HG02884 (cell line): ENCODE data around the gene LCNL1.
"Not testable (repeated sequence)": the region's sequence is repeated elsewhere in the genome, so short reads cannot be mapped to it uniquely, and the experiment has no call there.

Experiments used
- ATAC-seq: cut with Tn5 transposase; IDR thresholded peaks from one replicate; pipeline ENCODE4 v1.9.1; 2021; ENCODE audit warnings: mild to moderate bottlenecking, moderate library complexity; ENCODE audit not compliant: unreplicated experiment

LCNL1 gene

GRCh38 chr9:136990242-136990911, 7.6 kb downstream of the LCNL1 start:
- ATAC-seq, result no peak

- peak; percentile 65 for ATAC-seq
Measured at GRCh38 chr9:136991993-136992818, 9.4 kb downstream of the LCNL1 start, which contains the start of gene PAXX. TSS of gene PAXX (plus strand) at chr9:136992422. CDS start at chr9:136992444, 22 bp downstream.

GRCh38 chr9:136992819-136993369, 10.1 kb downstream of the LCNL1 start:
- no peak for ATAC-seq

GRCh38 chr9:136994180-136994887, 11.5 kb downstream of the LCNL1 start:
- no peak for ATAC-seq

GRCh38 chr9:136994888-136995230, 12.1 kb downstream of the LCNL1 start:
- ATAC-seq, result no peak

GRCh38 chr9:136995362-136995761, 12.6 kb downstream of the LCNL1 start:
- ATAC-seq, result no peak

- no peak for ATAC-seq
Measured at GRCh38 chr9:136995772-136996311, 13.0 kb downstream of the LCNL1 start.

GRCh38 chr9:136996361-136997292, 13.8 kb downstream of the LCNL1 start, which contains the start of gene CLIC3:
TSS of gene CLIC3 (minus strand) at chr9:136996568. CDS start at chr9:136996543, 25 bp downstream.
- no peak for ATAC-seq

- ATAC-seq, result no peak
Measured at GRCh38 chr9:136997371-136997770, 14.6 kb downstream of the LCNL1 start.

- no peak for ATAC-seq
Measured at GRCh38 chr9:136997830-136998234, 15.0 kb downstream of the LCNL1 start.

GRCh38 chr9:137000177-137000930, 17.6 kb downstream of the LCNL1 start:
- peak; percentile 71 for ATAC-seq

- ATAC-seq, result no peak
Measured at GRCh38 chr9:137001857-137002645, 19.3 kb downstream of the LCNL1 start.

GRCh38 chr9:137002646-137003041, 19.9 kb downstream of the LCNL1 start:
- ATAC-seq, result no peak

GRCh38 chr9:137004285-137004684, 21.5 kb downstream of the LCNL1 start:
- ATAC-seq, result not testable (repeated sequence)

- ATAC-seq, result no peak
Measured at GRCh38 chr9:137006116-137007003, 23.6 kb downstream of the LCNL1 start.

- no peak for ATAC-seq
Measured at GRCh38 chr9:137007108-137007815, 24.5 kb downstream of the LCNL1 start.

- no peak for ATAC-seq
Measured at GRCh38 chr9:137007816-137008270, 25.1 kb downstream of the LCNL1 start.
